HEK293 (cell line): ENCODE data around the gene TCF15.

Source experiments
- BCL11A ChIP-seq: fragments of 450-650 bp; formaldehyde crosslinking; IDR thresholded peaks from 2 replicates; pipeline ENCODE4 v1.5.1; 2016; ENCODE audit warnings: low read depth, missing biosample characterization, missing genetic modification characterization
- KLF1 ChIP-seq: fragments of 450-650 bp; formaldehyde crosslinking; IDR thresholded peaks from 2 replicates; pipeline ENCODE4 v1.5.1; 2016; ENCODE audit warnings: missing biosample characterization, missing genetic modification characterization
- REST ChIP-seq: fragments of 450-650 bp; formaldehyde crosslinking; IDR thresholded peaks from 2 replicates; pipeline ENCODE4 v1.5.1; 2016; ENCODE audit warnings: missing biosample characterization, missing genetic modification characterization
- SCRT2 ChIP-seq: fragments of 450-650 bp; formaldehyde crosslinking; IDR thresholded peaks from 2 replicates; pipeline ENCODE4 v1.5.1; 2016; ENCODE audit warnings: missing biosample characterization, missing genetic modification characterization
- SP7 ChIP-seq: fragments of 450-650 bp; formaldehyde crosslinking; IDR thresholded peaks from 2 replicates; pipeline ENCODE4 v1.5.1; 2016; ENCODE audit warnings: missing biosample characterization, missing genetic modification characterization
- TCF7L2 ChIP-seq: IDR thresholded peaks from 2 replicates; pipeline ENCODE4 v1.6.1; 2011; ENCODE audit warnings: low read depth, mild to moderate bottlenecking, inconsistent platforms, low read length, moderate library complexity, borderline replicate concordance
- ZBTB10 ChIP-seq: fragments of 450-650 bp; formaldehyde crosslinking; IDR thresholded peaks from 2 replicates; pipeline ENCODE4 v1.5.1; 2016; ENCODE audit warnings: missing biosample characterization, missing genetic modification characterization
- ZBTB48 ChIP-seq: fragments of 450-650 bp; formaldehyde crosslinking; IDR thresholded peaks from 2 replicates; pipeline ENCODE4 v1.5.1; 2016; ENCODE audit warnings: missing biosample characterization, missing genetic modification characterization
- ZEB2 ChIP-seq: fragments of 450-650 bp; formaldehyde crosslinking; IDR thresholded peaks from 2 replicates; pipeline ENCODE4 v1.5.1; 2016; ENCODE audit warnings: missing biosample characterization, missing genetic modification characterization
- ZNF112 ChIP-seq: fragments of 450-650 bp; formaldehyde crosslinking; IDR thresholded peaks from 2 replicates; pipeline ENCODE4 v1.5.0; 2017; ENCODE audit warnings: missing biosample characterization, missing genetic modification characterization
- ZNF146 ChIP-seq: fragments of 450-650 bp; formaldehyde crosslinking; IDR thresholded peaks from 2 replicates; pipeline ENCODE4 v1.5.1; 2016; ENCODE audit warnings: missing biosample characterization, missing genetic modification characterization
- ZNF169 ChIP-seq: fragments of 450-650 bp; formaldehyde crosslinking; IDR thresholded peaks from 2 replicates; pipeline ENCODE4 v1.5.1; 2016; ENCODE audit warnings: missing biosample characterization, missing genetic modification characterization
- ZNF221 ChIP-seq: fragments of 450-650 bp; formaldehyde crosslinking; IDR thresholded peaks from 2 replicates; pipeline ENCODE4 v1.5.1; 2017; ENCODE audit warnings: missing biosample characterization, missing genetic modification characterization, borderline replicate concordance
- ZNF302 ChIP-seq: fragments of 450-650 bp; formaldehyde crosslinking; IDR thresholded peaks from 2 replicates; pipeline ENCODE4 v1.5.1; 2016; ENCODE audit warnings: missing biosample characterization, missing genetic modification characterization, low read depth
- ZNF335 ChIP-seq: fragments of 450-650 bp; formaldehyde crosslinking; conservative IDR thresholded peaks from 2 replicates; pipeline ENCODE4 v1.5.1; 2016; ENCODE audit warnings: missing biosample characterization, missing genetic modification characterization
- ZNF350 ChIP-seq: fragments of 450-650 bp; formaldehyde crosslinking; IDR thresholded peaks from 2 replicates; pipeline ENCODE4 v1.5.0; 2017; ENCODE audit warnings: missing biosample characterization, mild to moderate bottlenecking, missing genetic modification characterization
- ZNF37A ChIP-seq: fragments of 450-650 bp; IDR thresholded peaks from 2 replicates; pipeline ENCODE4 v1.5.1; 2018; ENCODE audit warnings: missing biosample characterization, missing genetic modification characterization
- ZNF585B ChIP-seq: fragments of 450-650 bp; formaldehyde crosslinking; IDR thresholded peaks from 2 replicates; pipeline ENCODE4 v1.5.1; 2016; ENCODE audit warnings: missing biosample characterization, missing genetic modification characterization
- ZNF596 ChIP-seq: fragments of 450-650 bp; IDR thresholded peaks from 2 replicates; pipeline ENCODE4 v1.5.0; 2018; ENCODE audit warnings: missing biosample characterization, mild to moderate bottlenecking, missing genetic modification characterization, moderate library complexity
- ZNF621 ChIP-seq: fragments of 450-650 bp; formaldehyde crosslinking; IDR thresholded peaks from 2 replicates; pipeline ENCODE4 v1.5.1; 2017; ENCODE audit warnings: missing biosample characterization, missing genetic modification characterization
- ZNF624 ChIP-seq: fragments of 450-650 bp; formaldehyde crosslinking; IDR thresholded peaks from 2 replicates; pipeline ENCODE4 v1.5.1; 2017; ENCODE audit warnings: missing biosample characterization, missing genetic modification characterization
- ZNF626 ChIP-seq: fragments of 450-650 bp; sonication (Bioruptor Pico); formaldehyde crosslinking; IDR thresholded peaks from 2 replicates; pipeline ENCODE4 v1.5.1; 2018; ENCODE audit warnings: missing biosample characterization, missing genetic modification characterization, inconsistent platforms
- TF ChIP-seq, protein P1 (sequence below): fragments of 450-650 bp; formaldehyde crosslinking; IDR thresholded peaks from 2 replicates; pipeline ENCODE4 v1.5.1; 2016; ENCODE audit warnings: missing biosample characterization, missing genetic modification characterization, borderline replicate concordance
- TF ChIP-seq, protein P2 (sequence below): fragments of 450-650 bp; formaldehyde crosslinking; IDR thresholded peaks from 2 replicates; pipeline ENCODE4 v1.5.1; 2016; ENCODE audit warnings: missing biosample characterization, missing genetic modification characterization

Gene TCF15

GRCh38 chr20:653590-654416 lies 43.7 kb upstream of the TCF15 start (continued):
- TF ChIP-seq, protein P1, sequence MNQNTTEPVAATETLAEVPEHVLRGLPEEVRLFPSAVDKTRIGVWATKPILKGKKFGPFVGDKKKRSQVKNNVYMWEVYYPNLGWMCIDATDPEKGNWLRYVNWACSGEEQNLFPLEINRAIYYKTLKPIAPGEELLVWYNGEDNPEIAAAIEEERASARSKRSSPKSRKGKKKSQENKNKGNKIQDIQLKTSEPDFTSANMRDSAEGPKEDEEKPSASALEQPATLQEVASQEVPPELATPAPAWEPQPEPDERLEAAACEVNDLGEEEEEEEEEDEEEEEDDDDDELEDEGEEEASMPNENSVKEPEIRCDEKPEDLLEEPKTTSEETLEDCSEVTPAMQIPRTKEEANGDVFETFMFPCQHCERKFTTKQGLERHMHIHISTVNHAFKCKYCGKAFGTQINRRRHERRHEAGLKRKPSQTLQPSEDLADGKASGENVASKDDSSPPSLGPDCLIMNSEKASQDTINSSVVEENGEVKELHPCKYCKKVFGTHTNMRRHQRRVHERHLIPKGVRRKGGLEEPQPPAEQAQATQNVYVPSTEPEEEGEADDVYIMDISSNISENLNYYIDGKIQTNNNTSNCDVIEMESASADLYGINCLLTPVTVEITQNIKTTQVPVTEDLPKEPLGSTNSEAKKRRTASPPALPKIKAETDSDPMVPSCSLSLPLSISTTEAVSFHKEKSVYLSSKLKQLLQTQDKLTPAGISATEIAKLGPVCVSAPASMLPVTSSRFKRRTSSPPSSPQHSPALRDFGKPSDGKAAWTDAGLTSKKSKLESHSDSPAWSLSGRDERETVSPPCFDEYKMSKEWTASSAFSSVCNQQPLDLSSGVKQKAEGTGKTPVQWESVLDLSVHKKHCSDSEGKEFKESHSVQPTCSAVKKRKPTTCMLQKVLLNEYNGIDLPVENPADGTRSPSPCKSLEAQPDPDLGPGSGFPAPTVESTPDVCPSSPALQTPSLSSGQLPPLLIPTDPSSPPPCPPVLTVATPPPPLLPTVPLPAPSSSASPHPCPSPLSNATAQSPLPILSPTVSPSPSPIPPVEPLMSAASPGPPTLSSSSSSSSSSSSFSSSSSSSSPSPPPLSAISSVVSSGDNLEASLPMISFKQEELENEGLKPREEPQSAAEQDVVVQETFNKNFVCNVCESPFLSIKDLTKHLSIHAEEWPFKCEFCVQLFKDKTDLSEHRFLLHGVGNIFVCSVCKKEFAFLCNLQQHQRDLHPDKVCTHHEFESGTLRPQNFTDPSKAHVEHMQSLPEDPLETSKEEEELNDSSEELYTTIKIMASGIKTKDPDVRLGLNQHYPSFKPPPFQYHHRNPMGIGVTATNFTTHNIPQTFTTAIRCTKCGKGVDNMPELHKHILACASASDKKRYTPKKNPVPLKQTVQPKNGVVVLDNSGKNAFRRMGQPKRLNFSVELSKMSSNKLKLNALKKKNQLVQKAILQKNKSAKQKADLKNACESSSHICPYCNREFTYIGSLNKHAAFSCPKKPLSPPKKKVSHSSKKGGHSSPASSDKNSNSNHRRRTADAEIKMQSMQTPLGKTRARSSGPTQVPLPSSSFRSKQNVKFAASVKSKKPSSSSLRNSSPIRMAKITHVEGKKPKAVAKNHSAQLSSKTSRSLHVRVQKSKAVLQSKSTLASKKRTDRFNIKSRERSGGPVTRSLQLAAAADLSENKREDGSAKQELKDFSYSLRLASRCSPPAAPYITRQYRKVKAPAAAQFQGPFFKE (tag by site-specific recombination) = no peak
- TF ChIP-seq ZNF350 (tag by site-specific recombination) = no peak
- no peak for TF ChIP-seq ZNF37A (tag by site-specific recombination)
- TF ChIP-seq ZNF624 (tag by site-specific recombination) = no peak
- TF ChIP-seq SCRT2 (tag by site-specific recombination) = peak; percentile 56; the same call in 1 of the 2 replicates
- peak; percentile 47; the same call in 1 of the 2 replicates for TF ChIP-seq SP7 (tag by site-specific recombination)
- no peak for TF ChIP-seq ZNF146 (tag by site-specific recombination)
- TF ChIP-seq ZNF169 = no peak
- no peak for TF ChIP-seq BCL11A
- TF ChIP-seq ZEB2 (tag by site-specific recombination) = 0 out of 2 replicates have a peak, but pooled peaks have one; percentile 37
- TF ChIP-seq REST = no peak
- TF ChIP-seq ZBTB48 = 0 out of 2 replicates have a peak, but pooled peaks have one; percentile 33
- TF ChIP-seq, protein P2, sequence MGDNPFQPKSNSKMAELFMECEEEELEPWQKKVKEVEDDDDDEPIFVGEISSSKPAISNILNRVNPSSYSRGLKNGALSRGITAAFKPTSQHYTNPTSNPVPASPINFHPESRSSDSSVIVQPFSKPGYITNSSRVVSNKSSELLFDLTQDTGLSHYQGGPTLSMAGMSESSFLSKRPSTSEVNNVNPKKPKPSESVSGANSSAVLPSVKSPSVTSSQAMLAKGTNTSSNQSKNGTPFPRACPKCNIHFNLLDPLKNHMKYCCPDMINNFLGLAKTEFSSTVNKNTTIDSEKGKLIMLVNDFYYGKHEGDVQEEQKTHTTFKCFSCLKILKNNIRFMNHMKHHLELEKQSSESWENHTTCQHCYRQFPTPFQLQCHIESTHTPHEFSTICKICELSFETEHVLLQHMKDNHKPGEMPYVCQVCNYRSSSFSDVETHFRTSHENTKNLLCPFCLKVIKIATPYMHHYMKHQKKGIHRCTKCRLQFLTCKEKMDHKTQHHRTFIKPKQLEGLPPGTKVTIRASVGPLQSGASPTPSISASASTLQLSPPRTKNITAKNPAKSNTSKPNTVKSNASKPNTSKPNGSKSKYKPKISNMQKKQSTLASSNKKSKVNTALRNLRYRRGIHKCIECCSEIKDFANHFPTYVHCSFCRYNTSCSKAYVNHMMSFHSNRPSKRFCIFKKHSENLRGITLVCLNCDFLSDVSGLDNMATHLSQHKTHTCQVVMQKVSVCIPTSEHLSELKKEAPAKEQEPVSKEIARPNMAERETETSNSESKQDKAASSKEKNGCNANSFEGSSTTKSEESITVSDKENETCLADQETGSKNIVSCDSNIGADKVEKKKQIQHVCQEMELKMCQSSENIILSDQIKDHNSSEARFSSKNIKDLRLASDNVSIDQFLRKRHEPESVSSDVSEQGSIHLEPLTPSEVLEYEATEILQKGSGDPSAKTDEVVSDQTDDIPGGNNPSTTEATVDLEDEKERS (tag by site-specific recombination) = 0 out of 2 replicates have a peak, but pooled peaks have one; percentile 68
- TF ChIP-seq ZNF585B (tag by site-specific recombination) = no peak
- no peak for TF ChIP-seq ZNF302 (tag by site-specific recombination)
- no peak for TF ChIP-seq ZNF112 (tag by site-specific recombination)
- no peak for TF ChIP-seq TCF7L2
- peak; percentile 29; the same call in 1 of the 2 replicates for TF ChIP-seq KLF1 (tag by site-specific recombination)
- no peak for TF ChIP-seq ZNF626
- TF ChIP-seq ZNF621 = no peak
- TF ChIP-seq ZNF596 (tag by site-specific recombination) = no peak
- peak; percentile 49 for TF ChIP-seq ZBTB10 (tag by site-specific recombination)
- TF ChIP-seq ZNF335 (tag by site-specific recombination) = no peak
- no peak for TF ChIP-seq ZNF221 (tag by site-specific recombination)
